Lung microvascular endothelial cell (primary cell): Measurements from ENCODE around the gene SH3RF1. TPM values are rescaled to one million over a fixed set of nuclear protein-coding genes. Genes with fewer than 3 reads are reported as not detected.
A peak's percentile ranks its signal among the peaks of the same experiment; 100 is the strongest.

Experiments used
- DNase-seq, 2 donors: peaks; one replicate each; pipeline versions ENCODE4 v3.0.0 to v3.0.0-alpha.2; 2010; ENCODE audit warnings: low read depth in 2 of 2
- total RNA-seq: library from RNA; depleted of rRNA; stranded (reverse); fragments of >200 nt; gene quantifications from 2 replicates; pipeline ENCODE4 v1.2.1, GENCODE V29; 2014

The SH3RF1 gene
- total RNA-seq, 1 donor from 2014 or later, result 7.3 TPM

- DNase-seq, result no peak
Measured at GRCh38 chr4:169164669-169165415, 105.9 kb downstream of the SH3RF1 start.

GRCh38 chr4:169163947-169164668, 106.6 kb downstream of the SH3RF1 start:
- no peak for DNase-seq

GRCh38 chr4:169163495-169163894, 107.3 kb downstream of the SH3RF1 start:
- DNase-seq, result no peak

GRCh38 chr4:169160825-169161224, 109.9 kb downstream of the SH3RF1 start:
- DNase-seq, result no peak

GRCh38 chr4:169159624-169160171, 111.1 kb downstream of the SH3RF1 start:
- peak in 1 of 2 donors; percentile 49 for DNase-seq

GRCh38 chr4:169158861-169159260, 111.9 kb downstream of the SH3RF1 start:
- no peak for DNase-seq

GRCh38 chr4:169158046-169158445, 112.7 kb downstream of the SH3RF1 start:
- peak in 1 of 2 donors; percentile 82 for DNase-seq

GRCh38 chr4:169156392-169156791, 114.4 kb downstream of the SH3RF1 start:
- DNase-seq, result no peak

GRCh38 chr4:169154121-169154520, 116.6 kb downstream of the SH3RF1 start:
- DNase-seq, result no peak

GRCh38 chr4:169153481-169154087, 117.2 kb downstream of the SH3RF1 start:
- no peak for DNase-seq

- no peak for DNase-seq
Measured at GRCh38 chr4:169152899-169153298, 117.9 kb downstream of the SH3RF1 start.

- DNase-seq, result no peak
Measured at GRCh38 chr4:169152098-169152497, 118.7 kb downstream of the SH3RF1 start.

- DNase-seq, result peak in 1 of 2 donors; percentile 33
Measured at GRCh38 chr4:169151671-169152070, 119.1 kb downstream of the SH3RF1 start.

GRCh38 chr4:169150806-169151205, 120.0 kb downstream of the SH3RF1 start:
- DNase-seq, result no peak

GRCh38 chr4:169148885-169149284, 121.9 kb downstream of the SH3RF1 start:
- no peak for DNase-seq

- DNase-seq, result peak; percentile 79 to 80
Measured at GRCh38 chr4:169147191-169147590, 123.6 kb downstream of the SH3RF1 start.

GRCh38 chr4:169144061-169144600, 126.6 kb downstream of the SH3RF1 start:
- no peak for DNase-seq

GRCh38 chr4:169143335-169143734, 127.4 kb downstream of the SH3RF1 start:
- DNase-seq, result no peak

- DNase-seq, result no peak
Measured at GRCh38 chr4:169142906-169143305, 127.8 kb downstream of the SH3RF1 start.

- DNase-seq, result no peak
Measured at GRCh38 chr4:169142391-169142790, 128.4 kb downstream of the SH3RF1 start.

- DNase-seq, result no peak
Measured at GRCh38 chr4:169139021-169139420, 131.7 kb downstream of the SH3RF1 start.

- peak in 1 of 2 donors; percentile 37 for DNase-seq
Measured at GRCh38 chr4:169137558-169137920, 133.2 kb downstream of the SH3RF1 start.
